Suprapubic skin (tissue), 4 donors: Measurements from ENCODE around the gene OPN3. TPM values are rescaled to one million over a fixed set of nuclear protein-coding genes. Genes with fewer than 3 reads are reported as not detected.

Experiments
- DNase-seq, 2 donors: peaks; one replicate each; pipeline ENCODE4 v3.0.0-alpha.2; 2019; ENCODE audit warnings: low spot score in 2 of 2
- H3K27ac ChIP-seq: fragments of 200-600 bp; sonication (generic); one replicate; pipeline ENCODE4 v1.5.1; 2019
- H3K27me3 ChIP-seq: fragments of 200-600 bp; sonication (generic); one replicate; pipeline ENCODE4 v1.5.1; 2019
- H3K36me3 ChIP-seq: fragments of 200-600 bp; sonication (generic); one replicate; pipeline ENCODE4 v1.5.1; 2019
- H3K4me1 ChIP-seq: fragments of 200-600 bp; sonication (generic); one replicate; pipeline ENCODE4 v1.5.1; 2019
- H3K4me3 ChIP-seq: fragments of 200-600 bp; sonication (generic); one replicate; pipeline ENCODE4 v1.5.1; 2019; ENCODE audit warnings: mild to moderate bottlenecking
- H3K9me3 ChIP-seq: fragments of 200-600 bp; sonication (generic); one replicate; pipeline ENCODE4 v1.5.1; 2019
- EP300 ChIP-seq: sonication (generic); formaldehyde crosslinking; IDR thresholded peaks from one replicate; pipeline ENCODE4 v1.6.1; 2017; ENCODE audit warnings: antibody characterized with exemption
- POLR2A ChIP-seq, 2 donors: fragments of 450-650 bp; IDR thresholded peaks; one replicate each; pipeline ENCODE4 v1.6.1; 2017; ENCODE audit warnings: antibody characterized with exemption in 2 of 2, mild to moderate bottlenecking in 2 of 2, moderate library complexity in 2 of 2
- POLR2AphosphoS5 ChIP-seq, 3 donors: sonication (generic); formaldehyde crosslinking; IDR thresholded peaks; one replicate each; pipeline ENCODE4 v1.6.1; 2017; ENCODE audit warnings: antibody characterized with exemption in 3 of 3
- WGBS: methylation state at CpG from one replicate; pipeline ENCODE4 v1.1.5; 2018; 5-methylcytosine and 5-hydroxymethylcytosine counted together
- total RNA-seq, 4 donors: library from RNA; depleted of rRNA; stranded (reverse); fragments of >200 nt; gene quantifications; one replicate each; pipeline ENCODE4 v1.1.0, GENCODE V29; 2016
- TF ChIP-seq, protein P1 (sequence below), 2 donors: fragments of 200-600 bp in 1 of 2; fragments of 450-650 bp in 1 of 2; sonication (generic) in 1 of 2; IDR thresholded peaks; one replicate each; pipeline ENCODE4 v1.5.1; 2016 to 2019; ENCODE audit warnings: antibody characterized with exemption in 2 of 2, mild to moderate bottlenecking in 1 of 2, moderate library complexity in 1 of 2

Gene OPN3
- total RNA-seq, 4 donors from 2014 or later = 16.9 to 41.8 (median 28.4) TPM

DNA sequence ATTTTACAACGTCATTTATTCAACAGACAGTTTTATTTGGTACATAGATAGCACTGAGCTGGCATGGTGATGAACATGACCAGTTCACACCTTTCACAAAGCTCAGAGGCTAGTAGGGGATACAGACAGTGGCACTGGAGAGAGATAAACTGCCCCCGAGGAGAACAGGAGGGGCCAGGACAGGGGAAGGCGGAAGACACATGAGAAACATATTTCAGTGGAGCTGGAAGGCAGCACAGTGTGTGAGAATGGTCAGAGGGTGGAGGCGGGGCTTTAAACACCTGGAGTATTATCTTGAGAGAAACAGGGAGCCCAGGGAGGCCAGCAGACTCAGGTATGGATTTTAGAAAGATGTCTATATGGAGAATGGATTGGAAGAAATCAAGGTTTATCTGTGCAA, 49.5 kb downstream of the OPN3 start:
- no peak for DNase-seq
- Histone ChIP-seq H3K4me3 (no peak overlapping the region), H3K4me1 (no peaks in the 10 kb centered on the region), H3K27me3 (no peaks in the 10 kb centered on the region), H3K36me3 (no peaks in the 10 kb centered on the region), H3K27ac (no peak overlapping the region), H3K9me3 (no peaks in the 10 kb centered on the region)
- TF ChIP-seq POLR2AphosphoS5 (IDR thresholded peaks at IDR 0.05) (no peak), EP300 (no peak), POLR2A (IDR thresholded peaks at IDR 0.05) (no peak)
- TF ChIP-seq, protein P1, sequence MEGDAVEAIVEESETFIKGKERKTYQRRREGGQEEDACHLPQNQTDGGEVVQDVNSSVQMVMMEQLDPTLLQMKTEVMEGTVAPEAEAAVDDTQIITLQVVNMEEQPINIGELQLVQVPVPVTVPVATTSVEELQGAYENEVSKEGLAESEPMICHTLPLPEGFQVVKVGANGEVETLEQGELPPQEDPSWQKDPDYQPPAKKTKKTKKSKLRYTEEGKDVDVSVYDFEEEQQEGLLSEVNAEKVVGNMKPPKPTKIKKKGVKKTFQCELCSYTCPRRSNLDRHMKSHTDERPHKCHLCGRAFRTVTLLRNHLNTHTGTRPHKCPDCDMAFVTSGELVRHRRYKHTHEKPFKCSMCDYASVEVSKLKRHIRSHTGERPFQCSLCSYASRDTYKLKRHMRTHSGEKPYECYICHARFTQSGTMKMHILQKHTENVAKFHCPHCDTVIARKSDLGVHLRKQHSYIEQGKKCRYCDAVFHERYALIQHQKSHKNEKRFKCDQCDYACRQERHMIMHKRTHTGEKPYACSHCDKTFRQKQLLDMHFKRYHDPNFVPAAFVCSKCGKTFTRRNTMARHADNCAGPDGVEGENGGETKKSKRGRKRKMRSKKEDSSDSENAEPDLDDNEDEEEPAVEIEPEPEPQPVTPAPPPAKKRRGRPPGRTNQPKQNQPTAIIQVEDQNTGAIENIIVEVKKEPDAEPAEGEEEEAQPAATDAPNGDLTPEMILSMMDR (IDR thresholded peaks at IDR 0.05) = no peak
- 50% methylated on average over 4 of the region's 4 CpGs for WGBS

DNA sequence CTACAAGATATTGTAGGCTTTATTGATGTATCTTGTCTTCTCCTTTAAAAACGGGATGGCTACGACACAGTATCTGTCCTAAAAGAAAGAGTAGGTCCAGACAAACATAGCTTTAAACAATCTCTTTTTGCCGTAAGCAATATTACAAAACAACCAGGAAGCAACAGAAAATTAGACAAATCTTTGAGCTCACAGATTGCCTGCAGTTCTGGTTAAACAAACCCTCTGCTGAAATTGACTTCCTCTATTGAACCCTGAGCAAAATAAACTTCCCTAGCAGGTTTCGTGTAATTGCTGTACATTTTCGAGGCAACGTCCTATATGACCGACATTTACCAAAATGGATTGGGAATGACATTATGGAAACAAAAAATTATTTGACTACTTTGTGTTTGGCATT, 50.6 kb downstream of the OPN3 start:
- H3K36me3 ChIP-seq = no peaks in the 10 kb centered on the region
- no peaks in the 10 kb centered on the region for H3K9me3 ChIP-seq
- H3K4me3 ChIP-seq = no peak overlapping the region
- TF ChIP-seq POLR2A (IDR thresholded peaks at IDR 0.05) (no peak), EP300 (no peak), POLR2AphosphoS5 (IDR thresholded peaks at IDR 0.05) (no peak)
- TF ChIP-seq, protein P1 (IDR thresholded peaks at IDR 0.05) = no peak
- H3K27ac ChIP-seq = no peak overlapping the region
- no peaks in the 10 kb centered on the region for H3K27me3 ChIP-seq
- DNase-seq = no peak
- no peaks in the 10 kb centered on the region for H3K4me1 ChIP-seq
- 88% methylated on average over 7 of the region's 7 CpGs for WGBS

DNA sequence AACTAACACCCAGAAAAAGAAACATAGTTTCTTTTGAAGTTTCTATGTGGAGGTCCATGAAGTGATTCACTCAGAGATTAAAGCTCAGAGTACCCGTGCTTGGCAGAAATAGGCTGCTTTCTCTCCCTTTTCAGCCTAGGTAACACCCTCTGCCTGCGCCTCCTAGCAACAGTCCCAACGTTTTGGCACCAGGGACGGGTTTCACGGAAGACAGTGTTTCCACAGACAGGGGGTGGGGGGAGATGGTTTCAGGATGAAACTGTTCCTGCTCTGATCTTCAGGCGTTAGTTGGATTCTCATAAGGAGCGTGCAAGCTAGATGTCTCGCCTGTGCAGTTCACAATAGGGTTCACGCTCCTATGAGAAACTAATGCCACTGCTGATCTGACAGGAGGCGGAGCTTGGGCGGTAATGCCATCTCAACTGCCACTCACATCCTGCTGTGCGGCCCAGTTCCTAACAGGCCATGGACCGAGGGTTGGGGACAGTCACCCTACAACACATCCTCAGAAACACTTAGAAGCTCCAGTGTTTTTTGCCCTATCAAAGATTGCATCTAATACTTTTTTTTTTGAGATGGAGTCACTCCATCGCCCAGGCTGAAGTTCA, 53.2 kb downstream of the OPN3 start:
- Histone ChIP-seq H3K27ac (no peak overlapping the region), H3K36me3 (no peaks in the 10 kb centered on the region), H3K4me1 (no peaks in the 10 kb centered on the region), H3K27me3 (no peaks in the 10 kb centered on the region), H3K4me3 (no peak overlapping the region), H3K9me3 (no peaks in the 10 kb centered on the region)
- no peak for DNase-seq
- whole genome bisulfite sequencing = 90% methylated on average over 13 of the region's 14 CpGs
- TF ChIP-seq POLR2AphosphoS5 (IDR thresholded peaks at IDR 0.05) (no peak), POLR2A (IDR thresholded peaks at IDR 0.05) (no peak), EP300 (no peak)
- TF ChIP-seq, protein P1 (IDR thresholded peaks at IDR 0.05) = no peak

- H3K9me3 ChIP-seq = no peaks in the 10 kb centered on the region
- H3K27ac ChIP-seq = no peak overlapping the region
- WGBS = 53% methylated on average over 1 of the region's 1 CpG
- no peak for DNase-seq
- H3K36me3 ChIP-seq = no peaks in the 10 kb centered on the region
- no peak for TF ChIP-seq EP300
- TF ChIP-seq POLR2AphosphoS5 (IDR thresholded peaks at IDR 0.05) = no peak
- TF ChIP-seq POLR2A (IDR thresholded peaks at IDR 0.05) = no peak
- TF ChIP-seq, protein P1 (IDR thresholded peaks at IDR 0.05) = no peak
- H3K4me3 ChIP-seq = no peak overlapping the region
- no peaks in the 10 kb centered on the region for H3K4me1 ChIP-seq
- H3K27me3 ChIP-seq = no peaks in the 10 kb centered on the region
Measured at GRCh38 chr1:241582921-241583321, 57.2 kb downstream of the OPN3 start.

GRCh38 chr1:241579434-241579833, 60.7 kb downstream of the OPN3 start:
- no peaks in the 10 kb centered on the region for H3K36me3 ChIP-seq
- DNase-seq = no peak
- no peaks in the 10 kb centered on the region for H3K4me1 ChIP-seq
- WGBS = 65% methylated on average over 4 of the region's 4 CpGs
- H3K4me3 ChIP-seq = no peak overlapping the region
- H3K9me3 ChIP-seq = no peaks in the 10 kb centered on the region
- TF ChIP-seq, protein P1 (IDR thresholded peaks at IDR 0.05) = no peak
- no peak for TF ChIP-seq POLR2A (IDR thresholded peaks at IDR 0.05)
- TF ChIP-seq POLR2AphosphoS5 (IDR thresholded peaks at IDR 0.05) = no peak
- no peak for TF ChIP-seq EP300
- no peaks in the 10 kb centered on the region for H3K27me3 ChIP-seq
- H3K27ac ChIP-seq = no peak overlapping the region
